SK-N-MC (cell line): ENCODE results near the gene GRID2IP.
"Not testable (repeated sequence)": the region's sequence is repeated elsewhere in the genome, so short reads cannot be mapped to it uniquely, and the experiment has no call there.

ENCODE experiments used
- DNase-seq: peaks from one replicate; pipeline ENCODE4 v3.0.0-alpha.2; 2011; ENCODE audit warnings: low read depth, low spot score
- H3K27ac ChIP-seq: fragments of 200-600 bp; sonication (generic); 2 replicates; pipeline ENCODE4 v1.5.1; 2016; ENCODE audit warnings: mixed run types
- H3K36me3 ChIP-seq: fragments of 200-600 bp; sonication (generic); 2 replicates; pipeline ENCODE4 v1.6.1; 2017; ENCODE audit warnings: antibody characterized with exemption, low read length, mixed read lengths; ENCODE audit not compliant: insufficient read depth
- H3K4me3 ChIP-seq: fragments of 200-600 bp; sonication (generic); 2 replicates; pipeline ENCODE4 v1.5.1; 2016
- H3K9ac ChIP-seq: fragments of 200-600 bp; sonication (generic); 2 replicates; pipeline ENCODE4 v1.8.0; 2017; ENCODE audit warnings: mixed run types, mixed read lengths; ENCODE audit not compliant: insufficient read length
- H3K9me3 ChIP-seq: fragments of 200-600 bp; sonication (generic); 2 replicates; pipeline ENCODE4 v1.6.1; 2017; ENCODE audit warnings: low read depth, mild to moderate bottlenecking, antibody characterized with exemption, low read length, moderate library complexity, mixed read lengths
- EZH2 ChIP-seq: fragments of 200-600 bp; sonication (generic); IDR thresholded peaks from one replicate; pipeline ENCODE4 v1.6.1; 2017; ENCODE audit warnings: antibody characterized with exemption
- FOXP2 ChIP-seq: optimal IDR thresholded peaks from 2 replicates; pipeline ENCODE3; 2011; ENCODE audit warnings: mild to moderate bottlenecking, moderate library complexity; ENCODE audit not compliant: insufficient read depth; ENCODE audit errors: extremely low read length, control extremely low read depth
- POLR2AphosphoS5 ChIP-seq: IDR thresholded peaks from 2 replicates; pipeline ENCODE4 v1.6.1; 2012; ENCODE audit warnings: mild to moderate bottlenecking, low read depth, low read length, borderline replicate concordance

Gene GRID2IP

GRCh38 chr7:6476596-6477317, 74.5 kb downstream of the GRID2IP start:
- no peaks in the 10 kb centered on the region for H3K9me3 ChIP-seq
- no peak overlapping the region for H3K9ac ChIP-seq
- peaks cover 48% of the 10 kb centered on the region for H3K36me3 ChIP-seq
- no peak overlapping the region for H3K4me3 ChIP-seq
- H3K27ac ChIP-seq, result no peak overlapping the region
- no peak for DNase-seq
- TF ChIP-seq FOXP2 (no peak), EZH2 (no peak), POLR2AphosphoS5 (no peak)

- no peak overlapping the region for H3K4me3 ChIP-seq
- peaks cover 45% of the 10 kb centered on the region for H3K36me3 ChIP-seq
- TF ChIP-seq POLR2AphosphoS5 (no peak), EZH2 (no peak), FOXP2 (no peak)
- no peaks in the 10 kb centered on the region for H3K9me3 ChIP-seq
- DNase-seq, result no peak
- no peak overlapping the region for H3K27ac ChIP-seq
- no peak overlapping the region for H3K9ac ChIP-seq
These were observed 75.7 kb downstream of the GRID2IP start for GRCh38 chr7:6475433-6476186.

DNA sequence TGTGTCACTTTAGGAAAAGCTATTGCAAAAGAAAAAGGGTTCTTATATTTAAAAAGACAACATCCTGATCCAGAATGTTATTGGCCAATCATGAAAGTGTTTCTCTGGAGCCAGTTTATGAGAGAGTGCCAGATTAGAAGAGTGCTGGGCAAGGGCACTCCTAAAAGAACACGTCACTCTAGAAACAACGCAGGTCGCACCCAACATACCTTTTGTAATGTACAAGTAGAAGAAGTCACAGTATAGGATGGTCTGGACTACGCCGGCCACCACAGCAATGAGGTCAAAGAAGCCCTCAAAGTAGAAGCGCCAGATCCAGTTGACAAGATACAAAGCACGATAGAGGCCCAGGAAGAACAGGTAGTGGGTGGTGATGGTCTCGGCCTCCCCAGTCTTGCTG, 85.4 kb downstream of the GRID2IP start:
- no peak for DNase-seq
- no peak overlapping the region for H3K27ac ChIP-seq
- H3K4me3 ChIP-seq, result no peak overlapping the region
- H3K36me3 ChIP-seq, result peaks cover 79% of the 10 kb centered on the region
- TF ChIP-seq POLR2AphosphoS5 (no peak), FOXP2 (no peak), EZH2 (no peak)
- no peak overlapping the region for H3K9ac ChIP-seq
- H3K9me3 ChIP-seq, result peaks cover 9% of the 10 kb centered on the region

DNA sequence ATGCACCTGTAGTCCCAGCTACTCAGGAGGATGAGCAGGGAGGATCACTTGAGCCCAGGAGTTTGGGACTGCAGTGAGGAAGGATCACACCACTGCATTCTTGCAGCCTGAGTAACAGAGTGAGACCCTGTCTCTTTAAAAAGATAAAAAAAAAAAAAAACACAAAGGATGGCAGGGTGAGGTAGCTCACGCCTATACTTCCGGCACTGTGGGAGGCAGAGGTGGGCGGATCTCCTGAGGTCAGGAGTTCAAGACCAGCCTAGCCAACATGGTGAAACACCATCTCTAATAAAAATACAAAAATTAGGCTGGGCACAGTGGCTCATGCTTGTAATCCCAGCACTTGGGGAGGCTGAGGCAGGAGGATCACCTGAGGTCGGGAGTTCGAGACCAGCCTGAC, 87.7 kb downstream of the GRID2IP start:
- peaks cover 58% of the 10 kb centered on the region for H3K36me3 ChIP-seq
- not testable (repeated sequence) for DNase-seq, H3K4me3 ChIP-seq, H3K9ac ChIP-seq, H3K9me3 ChIP-seq, H3K27ac ChIP-seq

- peaks cover 9% of the 10 kb centered on the region for H3K9me3 ChIP-seq
- H3K36me3 ChIP-seq, result peaks cover 44% of the 10 kb centered on the region
- H3K9ac ChIP-seq, result no peak overlapping the region
- TF ChIP-seq FOXP2, result no peak
- TF ChIP-seq POLR2AphosphoS5, result no peak
- TF ChIP-seq EZH2, result no peak
- no peak overlapping the region for H3K4me3 ChIP-seq
- no peak for DNase-seq
- no peak overlapping the region for H3K27ac ChIP-seq
These were observed 89.2 kb downstream of the GRID2IP start for GRCh38 chr7:6461946-6462550.

- Histone ChIP-seq H3K9me3 (peaks cover 2% of the 10 kb centered on the region; the same call in 1 of the 2 replicates), H3K27ac (no peak overlapping the region), H3K36me3 (peaks cover 34% of the 10 kb centered on the region), H3K9ac (no peak overlapping the region), H3K4me3 (no peak overlapping the region)
- TF ChIP-seq POLR2AphosphoS5 (no peak), EZH2 (no peak), FOXP2 (no peak)
- DNase-seq, result no peak
These were observed 90.2 kb downstream of the GRID2IP start for GRCh38 chr7:6460990-6461584.

DNA sequence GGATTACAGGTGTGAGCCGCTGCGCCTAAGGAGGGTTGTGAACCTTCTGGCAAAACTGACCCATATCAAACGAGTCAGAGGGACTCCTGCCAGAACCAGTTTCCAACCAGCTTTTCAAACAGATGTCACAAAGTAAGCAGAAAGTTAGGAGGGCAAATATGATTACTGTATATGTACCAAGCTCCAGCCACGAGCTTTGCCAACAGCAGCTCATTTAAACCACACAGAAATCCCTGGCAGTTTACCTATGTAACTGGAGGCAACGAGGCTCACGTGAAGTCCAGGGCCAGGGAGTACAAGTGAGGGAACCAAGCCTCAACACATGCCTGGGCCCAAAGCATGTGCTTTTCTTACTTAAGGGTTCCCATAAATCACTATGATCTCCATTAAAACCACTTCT, 91.0 kb downstream of the GRID2IP start:
- TF ChIP-seq POLR2AphosphoS5 (no peak), FOXP2 (no peak), EZH2 (no peak)

GRCh38 chr7:6458676-6459075, 92.6 kb downstream of the GRID2IP start:
- not testable (repeated sequence) for H3K4me3 ChIP-seq, H3K9me3 ChIP-seq, H3K9ac ChIP-seq, H3K27ac ChIP-seq, DNase-seq
- H3K36me3 ChIP-seq, result peaks cover 26% of the 10 kb centered on the region

More for the DNA sequence above, 91.0 kb downstream of the GRID2IP start:
- DNase-seq, result no peak
- peaks cover 26% of the 10 kb centered on the region for H3K36me3 ChIP-seq
- no peak overlapping the region for H3K4me3 ChIP-seq
- no peaks in the 10 kb centered on the region for H3K9me3 ChIP-seq
- no peak overlapping the region for H3K9ac ChIP-seq
- no peak overlapping the region for H3K27ac ChIP-seq

DNA sequence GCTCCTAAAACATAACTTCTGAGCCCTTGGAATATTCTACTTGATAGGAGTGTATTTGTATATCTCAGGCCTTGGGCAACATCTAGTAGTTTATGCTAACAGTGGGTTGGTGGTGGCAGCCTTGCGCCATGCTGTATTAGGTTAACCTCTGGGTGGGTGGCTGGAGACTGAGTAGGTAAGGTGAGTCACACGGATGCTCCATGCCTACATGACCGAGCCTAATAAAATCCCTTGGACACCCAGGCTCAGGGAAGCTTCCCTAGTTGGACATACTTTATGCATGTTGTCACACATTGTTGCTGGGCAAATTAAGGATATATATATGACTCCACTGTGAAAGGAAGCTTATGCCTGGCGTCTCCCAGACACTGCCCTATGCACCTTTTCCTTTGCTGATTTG, 97.5 kb downstream of the GRID2IP start:
- Histone ChIP-seq H3K36me3 (no peaks in the 10 kb centered on the region), H3K9ac (no peak overlapping the region), H3K4me3 (no peak overlapping the region), H3K9me3 (no peaks in the 10 kb centered on the region), H3K27ac (no peak overlapping the region)
- TF ChIP-seq EZH2 (no peak), POLR2AphosphoS5 (no peak), FOXP2 (no peak)
- no peak for DNase-seq
